ENCODE data around the gene ZNF282.
A peak's percentile ranks its signal among the peaks of the same experiment; 100 is the strongest.

Gene ZNF282
- 17.4 to 39.2 reads per million in 2 donors for total RNA-seq

- DNase-seq, result peak; percentile 48
Measured at GRCh38 chr7:149195180-149196150, at the start of gene ZNF282. Gene ZNF282 (plus strand): TSS chr7:149195546. CDS start chr7:149195590, 44 bp downstream.

- peak; percentile 74 for DNase-seq
Measured at GRCh38 chr7:149147072-149147751, 48.1 kb upstream of the ZNF282 start, which contains the start of gene ZNF398. Gene ZNF398 (plus strand): TSS chr7:149147453. CDS start chr7:149147743, 290 bp downstream.

- DNase-seq, result peak; percentile 65
Measured at GRCh38 chr7:149147752-149148653, 47.3 kb upstream of the ZNF282 start.

- no peak for DNase-seq
Measured at GRCh38 chr7:149150981-149151380, 44.4 kb upstream of the ZNF282 start.

GRCh38 chr7:149153346-149153745 is 42.0 kb upstream of the ZNF282 start:
- no peak for DNase-seq

GRCh38 chr7:149154056-149154455 is 41.3 kb upstream of the ZNF282 start:
- DNase-seq, result no peak

GRCh38 chr7:149156898-149157297 is 38.4 kb upstream of the ZNF282 start:
- no peak for DNase-seq

GRCh38 chr7:149161241-149161848 is 34.0 kb upstream of the ZNF282 start:
- no peak for DNase-seq

- DNase-seq, result no peak
Measured at GRCh38 chr7:149166142-149166541, 29.2 kb upstream of the ZNF282 start.

GRCh38 chr7:149166630-149167352 is 28.6 kb upstream of the ZNF282 start:
- DNase-seq, result no peak

GRCh38 chr7:149171892-149172533 is 23.3 kb upstream of the ZNF282 start:
- no peak for DNase-seq

GRCh38 chr7:149172534-149172920 is 22.8 kb upstream of the ZNF282 start:
- no peak for DNase-seq

GRCh38 chr7:149175150-149175549 is 20.2 kb upstream of the ZNF282 start:
- DNase-seq, result no peak

GRCh38 chr7:149179241-149179640 is 16.1 kb upstream of the ZNF282 start:
- DNase-seq, result no peak

GRCh38 chr7:149180722-149181449 is 14.5 kb upstream of the ZNF282 start:
- no peak for DNase-seq

GRCh38 chr7:149181450-149181790 is 13.9 kb upstream of the ZNF282 start:
- no peak for DNase-seq

- DNase-seq, result no peak
Measured at GRCh38 chr7:149184274-149184673, 11.1 kb upstream of the ZNF282 start.

- DNase-seq, result no peak
Measured at GRCh38 chr7:149188213-149188612, 7.1 kb upstream of the ZNF282 start.

- DNase-seq, result no peak
Measured at GRCh38 chr7:149188637-149189259, 6.6 kb upstream of the ZNF282 start.

- no peak for DNase-seq
Measured at GRCh38 chr7:149191851-149192250, 3.5 kb upstream of the ZNF282 start.

Data from T-helper 9 cell (primary cell).